Neural cell (in vitro differentiated cells): ENCODE data around the gene PKN1. TPM values are rescaled to one million over a fixed set of nuclear protein-coding genes. Genes with fewer than 3 reads are reported as not detected.

Experiments used
- H2AFZ ChIP-seq: fragments of 200-600, 300-800 bp; sonication (generic), shearing (Covaris generic); 2 replicates; pipeline ENCODE4 v1.6.0; 2014; ENCODE audit warnings: low read depth, mild to moderate bottlenecking, antibody characterized with exemption, low read length, moderate library complexity
- H3F3A ChIP-seq: fragments of 200-600 bp; shearing (Covaris generic); 2 replicates; pipeline ENCODE4 v1.6.1; 2016; ENCODE audit warnings: mild to moderate bottlenecking, moderate library complexity, mixed read lengths, antibody characterized with exemption, low read length; ENCODE audit not compliant: insufficient read depth, poor library complexity, severe bottlenecking
- H3K27ac ChIP-seq: fragments of 200-600, 300-800 bp; sonication (generic), shearing (Covaris generic); 2 replicates; pipeline ENCODE4 v1.5.1; 2014; ENCODE audit warnings: mild to moderate bottlenecking, low read length, moderate library complexity
- H3K27me3 ChIP-seq: fragments of 300-800, 200-600 bp; sonication (generic), shearing (Covaris generic); 2 replicates; pipeline ENCODE4 v1.6.0; 2014; ENCODE audit warnings: mild to moderate bottlenecking, low read depth, low read length, moderate library complexity; ENCODE audit not compliant: insufficient read depth
- H3K36me3 ChIP-seq: fragments of 300-800, 200-600 bp; sonication (generic), shearing (Covaris generic); 2 replicates; pipeline ENCODE4 v1.5.1; 2014; ENCODE audit warnings: mild to moderate bottlenecking, antibody characterized with exemption, low read length, moderate library complexity; ENCODE audit not compliant: insufficient read depth
- H3K4me2 ChIP-seq: fragments of 300-800, 200-600 bp; sonication (generic), shearing (Covaris generic); 2 replicates; pipeline ENCODE4 v1.6.0; 2014; ENCODE audit warnings: mild to moderate bottlenecking, low read length
- H3K4me3 ChIP-seq: fragments of 300-800, 200-600 bp; sonication (generic), shearing (Covaris generic); 2 replicates; pipeline ENCODE4 v1.5.1; 2014; ENCODE audit warnings: mild to moderate bottlenecking, low read length, moderate library complexity
- H3K79me2 ChIP-seq: fragments of 200-600 bp; shearing (Covaris generic); replicated peaks from 2 replicates; pipeline ENCODE4 v1.6.0; 2014; ENCODE audit warnings: mild to moderate bottlenecking, low read length, moderate library complexity; ENCODE audit not compliant: insufficient read depth
- H3K9ac ChIP-seq: fragments of 300-800, 200-600 bp; sonication (generic), shearing (Covaris generic); 2 replicates; pipeline ENCODE4 v1.6.1; 2016; ENCODE audit warnings: mild to moderate bottlenecking, low read length, mixed read lengths
- H3K9me2 ChIP-seq: fragments of 200-600 bp; shearing (Covaris generic); 2 replicates; pipeline ENCODE4 v1.6.1; 2016; ENCODE audit warnings: mild to moderate bottlenecking, low read length, mixed read lengths; ENCODE audit not compliant: insufficient read depth
- H3K9me3 ChIP-seq: fragments of 200-600, 300-800 bp; sonication (generic), shearing (Covaris generic); 2 replicates; pipeline ENCODE4 v1.6.1; 2016; ENCODE audit warnings: mild to moderate bottlenecking, mixed run types, low read length, moderate library complexity, mixed read lengths
- H4K20me1 ChIP-seq: fragments of 200-600 bp; shearing (Covaris generic); 2 replicates; pipeline ENCODE4 v1.6.1; 2016; ENCODE audit warnings: mild to moderate bottlenecking, mixed run types; ENCODE audit not compliant: insufficient read depth
- EP300 ChIP-seq: fragments of 450-650 bp; conservative IDR thresholded peaks from 2 replicates; pipeline ENCODE4 v1.6.1; 2014; ENCODE audit warnings: antibody characterized with exemption, mild to moderate bottlenecking, moderate library complexity; ENCODE audit not compliant: poor library complexity, severe bottlenecking
- MXI1 ChIP-seq: fragments of 450-650 bp; conservative IDR thresholded peaks from 2 replicates; pipeline ENCODE4 v1.6.1; 2014; ENCODE audit warnings: antibody characterized with exemption, mild to moderate bottlenecking; ENCODE audit not compliant: poor library complexity, severe bottlenecking
- POLR2AphosphoS5 ChIP-seq: IDR thresholded peaks from 2 replicates; pipeline ENCODE4 v1.6.1; 2012
- RAD21 ChIP-seq: fragments of 450-650 bp; conservative IDR thresholded peaks from 2 replicates; pipeline ENCODE4 v1.6.1; 2014; ENCODE audit warnings: antibody characterized with exemption, mild to moderate bottlenecking, moderate library complexity
- SMC3 ChIP-seq: fragments of 450-650 bp; conservative IDR thresholded peaks from 2 replicates; pipeline ENCODE4 v1.6.1; 2014; ENCODE audit warnings: antibody characterized with exemption, mild to moderate bottlenecking, moderate library complexity; ENCODE audit not compliant: poor library complexity
- TAF1 ChIP-seq: IDR thresholded peaks from 2 replicates; pipeline ENCODE4 v1.6.1; 2012; ENCODE audit warnings: low read depth
- polyA plus RNA-seq: library from polyadenylated mRNA; depleted of rRNA; stranded (reverse); fragments of >200 nt; gene quantifications from 2 replicates; pipeline ENCODE4 v1.2.3, GENCODE V29; 2014
- TF ChIP-seq, protein P1 (sequence below): fragments of 450-650 bp; IDR thresholded peaks from 2 replicates; pipeline ENCODE4 v1.5.1; 2014; ENCODE audit warnings: antibody characterized with exemption, mild to moderate bottlenecking, moderate library complexity; ENCODE audit not compliant: poor library complexity, severe bottlenecking
- TF ChIP-seq, protein P2 (sequence below): IDR thresholded peaks from 2 replicates; pipeline ENCODE4 v1.6.1; 2012; ENCODE audit warnings: borderline replicate concordance

The PKN1 gene
- polyA plus RNA-seq, 1 donor from 2014 or later = 64.4 TPM

- peak; percentile 20 for TF ChIP-seq MXI1
- TF ChIP-seq, protein P1, sequence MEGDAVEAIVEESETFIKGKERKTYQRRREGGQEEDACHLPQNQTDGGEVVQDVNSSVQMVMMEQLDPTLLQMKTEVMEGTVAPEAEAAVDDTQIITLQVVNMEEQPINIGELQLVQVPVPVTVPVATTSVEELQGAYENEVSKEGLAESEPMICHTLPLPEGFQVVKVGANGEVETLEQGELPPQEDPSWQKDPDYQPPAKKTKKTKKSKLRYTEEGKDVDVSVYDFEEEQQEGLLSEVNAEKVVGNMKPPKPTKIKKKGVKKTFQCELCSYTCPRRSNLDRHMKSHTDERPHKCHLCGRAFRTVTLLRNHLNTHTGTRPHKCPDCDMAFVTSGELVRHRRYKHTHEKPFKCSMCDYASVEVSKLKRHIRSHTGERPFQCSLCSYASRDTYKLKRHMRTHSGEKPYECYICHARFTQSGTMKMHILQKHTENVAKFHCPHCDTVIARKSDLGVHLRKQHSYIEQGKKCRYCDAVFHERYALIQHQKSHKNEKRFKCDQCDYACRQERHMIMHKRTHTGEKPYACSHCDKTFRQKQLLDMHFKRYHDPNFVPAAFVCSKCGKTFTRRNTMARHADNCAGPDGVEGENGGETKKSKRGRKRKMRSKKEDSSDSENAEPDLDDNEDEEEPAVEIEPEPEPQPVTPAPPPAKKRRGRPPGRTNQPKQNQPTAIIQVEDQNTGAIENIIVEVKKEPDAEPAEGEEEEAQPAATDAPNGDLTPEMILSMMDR = peak; percentile 50
- peak; percentile 9 for TF ChIP-seq EP300
- TF ChIP-seq POLR2AphosphoS5 = no peak
- no peak for TF ChIP-seq SMC3
- TF ChIP-seq TAF1 = no peak
- TF ChIP-seq, protein P2, sequence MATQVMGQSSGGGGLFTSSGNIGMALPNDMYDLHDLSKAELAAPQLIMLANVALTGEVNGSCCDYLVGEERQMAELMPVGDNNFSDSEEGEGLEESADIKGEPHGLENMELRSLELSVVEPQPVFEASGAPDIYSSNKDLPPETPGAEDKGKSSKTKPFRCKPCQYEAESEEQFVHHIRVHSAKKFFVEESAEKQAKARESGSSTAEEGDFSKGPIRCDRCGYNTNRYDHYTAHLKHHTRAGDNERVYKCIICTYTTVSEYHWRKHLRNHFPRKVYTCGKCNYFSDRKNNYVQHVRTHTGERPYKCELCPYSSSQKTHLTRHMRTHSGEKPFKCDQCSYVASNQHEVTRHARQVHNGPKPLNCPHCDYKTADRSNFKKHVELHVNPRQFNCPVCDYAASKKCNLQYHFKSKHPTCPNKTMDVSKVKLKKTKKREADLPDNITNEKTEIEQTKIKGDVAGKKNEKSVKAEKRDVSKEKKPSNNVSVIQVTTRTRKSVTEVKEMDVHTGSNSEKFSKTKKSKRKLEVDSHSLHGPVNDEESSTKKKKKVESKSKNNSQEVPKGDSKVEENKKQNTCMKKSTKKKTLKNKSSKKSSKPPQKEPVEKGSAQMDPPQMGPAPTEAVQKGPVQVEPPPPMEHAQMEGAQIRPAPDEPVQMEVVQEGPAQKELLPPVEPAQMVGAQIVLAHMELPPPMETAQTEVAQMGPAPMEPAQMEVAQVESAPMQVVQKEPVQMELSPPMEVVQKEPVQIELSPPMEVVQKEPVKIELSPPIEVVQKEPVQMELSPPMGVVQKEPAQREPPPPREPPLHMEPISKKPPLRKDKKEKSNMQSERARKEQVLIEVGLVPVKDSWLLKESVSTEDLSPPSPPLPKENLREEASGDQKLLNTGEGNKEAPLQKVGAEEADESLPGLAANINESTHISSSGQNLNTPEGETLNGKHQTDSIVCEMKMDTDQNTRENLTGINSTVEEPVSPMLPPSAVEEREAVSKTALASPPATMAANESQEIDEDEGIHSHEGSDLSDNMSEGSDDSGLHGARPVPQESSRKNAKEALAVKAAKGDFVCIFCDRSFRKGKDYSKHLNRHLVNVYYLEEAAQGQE = no peak
- no peak for TF ChIP-seq RAD21
- H3K79me2 ChIP-seq = peaks cover 8% of the 10 kb centered on the region
- H4K20me1 ChIP-seq = no peaks in the 10 kb centered on the region
- no peaks in the 10 kb centered on the region for H3K27me3 ChIP-seq
- no peaks in the 10 kb centered on the region for H3F3A ChIP-seq
- peak overlapping the region; percentile 57 for H3K27ac ChIP-seq
- H3K9me2 ChIP-seq = no peaks in the 10 kb centered on the region
- H3K36me3 ChIP-seq = no peaks in the 10 kb centered on the region
- H3K9me3 ChIP-seq = no peaks in the 10 kb centered on the region
- H3K4me2 ChIP-seq = peak overlapping the region; percentile 78
- peak overlapping the region; percentile 49 for H2AFZ ChIP-seq
- H3K9ac ChIP-seq = peak overlapping the region; percentile 78
- peak overlapping the region; percentile 79 for H3K4me3 ChIP-seq
These were observed 722 bp downstream of the PKN1 start for GRCh38 chr19:14433554-14434501.

GRCh38 chr19:14434543-14435319 is 1.6 kb downstream of the PKN1 start:
- Histone ChIP-seq H3K9ac (peak overlapping the region; percentile 78), H3K36me3 (no peaks in the 10 kb centered on the region), H3K27ac (no peak overlapping the region), H3K9me3 (no peaks in the 10 kb centered on the region), H3K9me2 (no peaks in the 10 kb centered on the region), H3F3A (no peaks in the 10 kb centered on the region), H3K27me3 (no peaks in the 10 kb centered on the region), H3K4me2 (peak overlapping the region; percentile 19), H2AFZ (no peak overlapping the region), H3K4me3 (peak overlapping the region; percentile 79), H3K79me2 (peaks cover 8% of the 10 kb centered on the region), H4K20me1 (no peaks in the 10 kb centered on the region)
- TF ChIP-seq, protein P2 = no peak
- TF ChIP-seq EP300 (no peak), MXI1 (no peak)
